ENCODE data around the gene C1orf35.
A peak's percentile ranks its signal among the peaks of the same experiment; 100 is the strongest.
"Not testable (repeated sequence)": the region's sequence is repeated elsewhere in the genome, so short reads cannot be mapped to it uniquely, and the experiment has no call there.

Gene C1orf35

GRCh38 chr1:228142155-228142691, 39.1 kb upstream of the C1orf35 start:
- no peak for DNase-seq

GRCh38 chr1:228141226-228142044, 38.3 kb upstream of the C1orf35 start:
- DNase-seq = no peak

- DNase-seq = no peak
Measured at GRCh38 chr1:228140724-228141225, 37.6 kb upstream of the C1orf35 start.

GRCh38 chr1:228139931-228140723, 37.0 kb upstream of the C1orf35 start, which contains the start of gene GUK1:
TSS of gene GUK1 (plus strand) at chr1:228140279. CDS start at chr1:228140303, 24 bp downstream.
- peak; percentile 94 to 96 for DNase-seq

- DNase-seq = no peak
Measured at GRCh38 chr1:228139406-228139930, 36.3 kb upstream of the C1orf35 start.

- DNase-seq = no peak
Measured at GRCh38 chr1:228136901-228137300, 33.8 kb upstream of the C1orf35 start.

GRCh38 chr1:228134591-228134990, 31.5 kb upstream of the C1orf35 start:
- no peak for DNase-seq

- no peak for DNase-seq
Measured at GRCh38 chr1:228131766-228132165, 28.6 kb upstream of the C1orf35 start.

GRCh38 chr1:228125185-228125584, 22.1 kb upstream of the C1orf35 start:
- no peak for DNase-seq

GRCh38 chr1:228123505-228123904, 20.4 kb upstream of the C1orf35 start:
- no peak for DNase-seq

- no peak for DNase-seq
Measured at GRCh38 chr1:228122921-228123441, 19.9 kb upstream of the C1orf35 start.

- no peak for DNase-seq
Measured at GRCh38 chr1:228120857-228121489, 17.8 kb upstream of the C1orf35 start.

GRCh38 chr1:228120351-228120750, 17.2 kb upstream of the C1orf35 start:
- DNase-seq = no peak

GRCh38 chr1:228118040-228118439, 14.9 kb upstream of the C1orf35 start:
- DNase-seq = no peak

- no peak for DNase-seq
Measured at GRCh38 chr1:228117335-228117734, 14.2 kb upstream of the C1orf35 start.

- no peak for DNase-seq
Measured at GRCh38 chr1:228114827-228115226, 11.7 kb upstream of the C1orf35 start.

GRCh38 chr1:228112617-228113016, 9.5 kb upstream of the C1orf35 start:
- no peak for DNase-seq

GRCh38 chr1:228112167-228112566, 9.0 kb upstream of the C1orf35 start:
- no peak for DNase-seq

- not testable (repeated sequence) for DNase-seq
Measured at GRCh38 chr1:228111315-228111714, 8.2 kb upstream of the C1orf35 start.

GRCh38 chr1:228110556-228110955, 7.4 kb upstream of the C1orf35 start:
- no peak for DNase-seq

GRCh38 chr1:228109962-228110488, 6.9 kb upstream of the C1orf35 start:
- no peak for DNase-seq

All from NCI-H187 (cell line).